Measurements from ENCODE around the gene DELE1. TPM values are rescaled to one million over a fixed set of nuclear protein-coding genes. Genes with fewer than 3 reads are reported as not detected.

The DELE1 gene
- total RNA-seq, 2 donors from 2014 or later = 69.2 to 69.4 TPM

DNA sequence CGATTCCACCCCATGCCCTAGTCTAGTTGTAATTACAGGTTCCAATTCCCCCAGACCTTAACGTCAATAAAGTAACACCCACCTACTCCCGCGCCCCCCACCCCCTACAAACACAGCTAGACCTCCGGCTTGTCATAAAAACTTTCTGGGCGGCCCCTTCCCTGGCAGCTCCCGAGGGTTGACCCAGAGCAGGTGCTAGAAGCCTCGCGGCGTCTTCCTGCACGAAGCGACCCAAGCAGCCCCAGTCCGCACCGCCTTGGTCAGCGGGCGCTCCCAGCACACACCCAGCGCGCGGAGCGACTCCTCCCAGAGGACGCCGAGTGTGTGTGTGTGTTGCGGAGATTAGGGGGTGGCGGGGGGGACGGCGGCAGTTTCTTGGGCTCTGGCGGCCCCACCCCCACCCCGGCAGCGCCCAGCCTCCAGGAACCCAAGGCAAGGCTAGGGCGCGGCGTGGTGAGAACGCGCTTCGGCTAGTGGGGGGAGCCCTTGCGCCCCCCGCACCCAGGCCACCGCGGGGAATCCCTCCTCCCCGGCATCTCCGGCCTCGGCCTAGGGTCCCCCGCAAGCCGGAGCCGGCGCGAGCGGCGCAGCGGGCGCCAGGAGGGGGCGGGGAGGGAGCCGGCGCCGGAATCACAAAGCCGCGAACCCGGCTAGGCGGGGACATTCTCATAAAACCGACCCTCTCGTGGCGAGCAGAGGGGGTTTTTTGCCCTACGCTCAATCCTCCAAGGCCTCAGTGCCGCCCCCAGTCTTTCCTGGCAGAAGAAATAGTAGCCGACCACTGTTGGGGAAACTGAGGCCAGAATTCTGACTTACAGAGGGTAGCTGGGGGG, 47.7 kb upstream of the DELE1 start:
- peaks cover 11% of the 10 kb centered on the region for H3K4me1 ChIP-seq
- TF ChIP-seq, protein P1, sequence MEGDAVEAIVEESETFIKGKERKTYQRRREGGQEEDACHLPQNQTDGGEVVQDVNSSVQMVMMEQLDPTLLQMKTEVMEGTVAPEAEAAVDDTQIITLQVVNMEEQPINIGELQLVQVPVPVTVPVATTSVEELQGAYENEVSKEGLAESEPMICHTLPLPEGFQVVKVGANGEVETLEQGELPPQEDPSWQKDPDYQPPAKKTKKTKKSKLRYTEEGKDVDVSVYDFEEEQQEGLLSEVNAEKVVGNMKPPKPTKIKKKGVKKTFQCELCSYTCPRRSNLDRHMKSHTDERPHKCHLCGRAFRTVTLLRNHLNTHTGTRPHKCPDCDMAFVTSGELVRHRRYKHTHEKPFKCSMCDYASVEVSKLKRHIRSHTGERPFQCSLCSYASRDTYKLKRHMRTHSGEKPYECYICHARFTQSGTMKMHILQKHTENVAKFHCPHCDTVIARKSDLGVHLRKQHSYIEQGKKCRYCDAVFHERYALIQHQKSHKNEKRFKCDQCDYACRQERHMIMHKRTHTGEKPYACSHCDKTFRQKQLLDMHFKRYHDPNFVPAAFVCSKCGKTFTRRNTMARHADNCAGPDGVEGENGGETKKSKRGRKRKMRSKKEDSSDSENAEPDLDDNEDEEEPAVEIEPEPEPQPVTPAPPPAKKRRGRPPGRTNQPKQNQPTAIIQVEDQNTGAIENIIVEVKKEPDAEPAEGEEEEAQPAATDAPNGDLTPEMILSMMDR (IDR thresholded peaks at IDR 0.05) = no peak
- peak overlapping the region; percentile 73 for H3K4me3 ChIP-seq
- H3K9ac ChIP-seq (ENCODE audit: low read depth in 2 of 2, low read length in 2 of 2) = peak overlapping the region; percentile 81 to 98
- H3K9me3 ChIP-seq = no peaks in the 10 kb centered on the region
- intact Hi-C loops (cut with DNase I) = loop anchor here (5.0 kb wide), 1 partner anchor 34 kb away; no protein-coding TSS in a partner anchor
- peaks cover 12% of the 10 kb centered on the region for H3K27me3 ChIP-seq
- H3K27ac ChIP-seq = peak overlapping the region; percentile 94
- peak; percentile 84 for DNase-seq
- no peaks in the 10 kb centered on the region for H3K36me3 ChIP-seq

DNA sequence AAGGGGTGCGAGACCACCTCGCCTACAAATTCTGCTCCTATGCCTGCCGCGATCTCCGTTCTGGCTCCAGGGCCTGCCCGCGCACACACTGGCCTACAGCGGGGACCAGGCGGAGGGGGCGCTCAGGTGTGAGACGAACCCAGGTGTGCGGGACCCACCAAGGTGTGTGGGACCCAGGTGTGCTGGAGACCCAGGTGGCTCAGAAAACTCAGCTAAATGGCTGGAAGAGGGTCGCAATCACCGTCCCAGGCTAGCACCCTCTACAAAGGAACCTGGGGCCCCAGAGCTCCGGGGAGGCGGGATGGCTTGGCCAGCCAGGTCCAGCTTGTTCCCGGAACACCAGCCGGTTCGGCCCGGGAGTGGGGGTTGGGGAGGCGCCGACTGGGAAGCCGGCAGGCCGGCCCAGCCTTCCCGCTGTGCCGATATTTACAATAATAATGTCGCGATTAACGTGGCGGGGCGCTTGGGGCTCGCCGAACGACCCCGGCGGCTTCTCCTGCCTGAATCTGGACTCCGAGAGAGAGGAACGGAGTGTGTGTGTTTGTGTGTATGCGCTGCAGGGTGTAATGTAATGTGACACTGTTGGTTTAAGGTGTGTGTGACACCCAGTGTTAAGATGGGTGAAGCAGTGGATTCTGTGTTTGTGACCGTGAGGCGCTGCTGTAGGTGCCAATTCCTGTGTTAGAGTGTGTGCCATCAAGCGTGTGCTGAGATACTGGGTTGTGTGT, 46.9 kb upstream of the DELE1 start:
- DNase-seq = peak; percentile 63
- Histone ChIP-seq H3K9ac (ENCODE audit: low read depth in 2 of 2, low read length in 2 of 2) (peak overlapping the region; percentile 81 to 98), H3K9me3 (no peaks in the 10 kb centered on the region), H3K27ac (peak overlapping the region; percentile 94), H3K27me3 (peaks cover 12% of the 10 kb centered on the region), H3K4me1 (peaks cover 3% of the 10 kb centered on the region), H3K4me3 (peak overlapping the region; percentile 73), H3K36me3 (no peaks in the 10 kb centered on the region)
- TF ChIP-seq, protein P1 (IDR thresholded peaks at IDR 0.05) = no peak
- intact Hi-C loops (cut with DNase I) = loop anchor here (5.0 kb wide), 1 partner anchor 34 kb away; no protein-coding TSS in a partner anchor

DNA sequence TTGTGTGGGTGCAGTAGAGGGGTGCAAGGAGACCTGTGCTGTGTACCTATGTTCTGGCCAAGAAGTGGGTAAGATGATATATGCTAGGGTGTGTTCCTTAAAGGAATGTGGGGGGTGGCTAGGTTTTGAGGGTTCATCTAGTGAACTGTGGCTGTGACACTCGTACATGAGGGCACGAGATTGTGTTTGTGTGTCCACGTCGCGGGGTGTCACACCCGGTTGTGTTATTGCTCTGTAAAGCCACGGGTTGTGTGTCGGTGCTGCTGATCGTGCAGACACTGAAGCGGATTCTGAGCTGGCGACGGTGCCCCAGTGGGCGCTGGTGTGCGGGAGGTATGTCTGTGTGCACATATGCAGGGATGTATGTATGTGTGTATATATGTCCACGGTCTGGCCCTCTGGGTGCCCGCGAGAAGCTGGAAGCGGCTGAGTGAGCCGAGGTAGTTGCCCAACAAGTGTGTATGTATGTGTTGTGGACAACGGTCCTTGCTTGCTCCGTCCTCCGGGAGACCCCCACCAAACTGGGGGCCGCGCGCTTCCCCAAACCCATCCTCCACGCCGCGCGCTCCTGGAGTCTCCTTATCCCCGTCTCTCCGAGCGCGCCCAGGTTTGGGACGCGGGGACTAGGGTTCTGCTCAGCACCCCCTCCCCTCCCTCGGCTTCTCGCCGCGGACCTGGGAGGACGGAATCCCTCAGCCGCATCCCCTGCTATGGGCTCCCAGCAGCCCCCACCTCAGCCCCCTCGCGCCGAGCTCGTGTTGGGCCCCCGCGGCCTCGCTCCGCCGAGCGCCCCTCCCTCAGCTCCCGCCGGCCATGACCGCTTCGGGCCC, 46.1 kb upstream of the DELE1 start:
- peak overlapping the region; percentile 81 to 98 for H3K9ac ChIP-seq (ENCODE audit: low read depth in 2 of 2, low read length in 2 of 2)
- peak; percentile 61 for DNase-seq
- intact Hi-C loops (cut with DNase I) = loop anchor here (5.0 kb wide), 1 partner anchor 35 kb away; no protein-coding TSS in a partner anchor
- peaks cover 14% of the 10 kb centered on the region for H3K27me3 ChIP-seq
- TF ChIP-seq, protein P1 (IDR thresholded peaks at IDR 0.05) = no peak
- peak overlapping the region; percentile 94 for H3K27ac ChIP-seq
- H3K4me1 ChIP-seq = peaks cover under 1% of the 10 kb centered on the region
- no peaks in the 10 kb centered on the region for H3K9me3 ChIP-seq
- H3K36me3 ChIP-seq = no peaks in the 10 kb centered on the region
- peak overlapping the region; percentile 73 for H3K4me3 ChIP-seq

DNA sequence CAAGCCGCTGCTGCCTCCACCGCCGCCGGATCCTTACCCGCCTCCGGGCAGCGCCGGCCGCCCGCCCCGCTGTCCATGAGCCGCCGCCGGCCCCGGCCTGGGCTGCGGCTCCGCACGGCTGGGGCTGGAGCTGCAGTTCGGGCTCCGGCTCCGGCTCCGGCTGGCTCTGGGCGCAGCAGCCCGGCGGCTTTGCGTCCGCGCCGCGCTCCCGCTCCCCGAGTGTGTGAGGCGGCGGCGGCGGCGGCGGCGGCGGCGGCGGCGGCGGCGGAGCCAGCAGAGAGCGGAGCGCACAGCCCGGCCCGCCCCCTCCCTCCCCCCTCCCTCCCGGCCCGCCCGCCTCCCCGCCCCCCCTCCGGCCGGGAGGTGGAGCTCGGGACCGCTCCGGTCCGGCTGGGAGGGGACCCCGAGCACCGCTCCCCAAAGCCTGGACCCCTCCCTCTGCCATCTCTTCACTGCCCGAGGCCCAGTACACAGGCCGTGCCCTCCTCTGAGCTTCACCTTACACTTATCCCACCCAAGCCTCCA, 45.4 kb upstream of the DELE1 start, which contains the start of gene PCDH1:
Gene PCDH1, minus strand, starts transcription at position 225 of the 525 bp plus-strand sequence. Its CDS starts 148 bp downstream, at position 77.
- H3K9me3 ChIP-seq = no peaks in the 10 kb centered on the region
- H3K27me3 ChIP-seq = peaks cover 21% of the 10 kb centered on the region
- no peaks in the 10 kb centered on the region for H3K36me3 ChIP-seq
- intact Hi-C loops (cut with DNase I) = loop anchor here (5.0 kb wide), 1 partner anchor 36 kb away; no protein-coding TSS in a partner anchor
- peak within 1 kb of the TSS; percentile 81 to 98 for H3K9ac ChIP-seq (ENCODE audit: low read depth in 2 of 2, low read length in 2 of 2)
- H3K4me3 ChIP-seq = peak within 1 kb of the TSS; percentile 73
- no peaks in the 10 kb centered on the region for H3K4me1 ChIP-seq
- no peak for DNase-seq
- peak within 1 kb of the TSS; percentile 94 for H3K27ac ChIP-seq
- TF ChIP-seq, protein P1 (IDR thresholded peaks at IDR 0.05) = no peak

Measured in colonic mucosa (tissue), 4 donors.